Skeletal muscle tissue (tissue), 4 donors: ENCODE data around the gene PROK1. TPM values are rescaled to one million over a fixed set of nuclear protein-coding genes. Genes with fewer than 3 reads are reported as not detected.
"Not testable (repeated sequence)": the region's sequence is repeated elsewhere in the genome, so short reads cannot be mapped to it uniquely, and the experiment has no call there.

Experiments
- H3K27ac ChIP-seq: one replicate; pipeline ENCODE4 v1.7.0; 2013; ENCODE audit warnings: mild to moderate bottlenecking, low read depth, low read length, inconsistent platforms
- H3K27me3 ChIP-seq, 3 donors: one replicate each; pipeline ENCODE4 v1.7.0; 2013; ENCODE audit warnings: low read length in 3 of 3; ENCODE audit not compliant: control insufficient read depth in 3 of 3, insufficient read depth in 3 of 3
- H3K36me3 ChIP-seq, 3 donors: one replicate each; pipeline ENCODE4 v1.7.0; 2013; ENCODE audit warnings: low read length in 3 of 3; ENCODE audit not compliant: control insufficient read depth in 3 of 3, insufficient read depth in 3 of 3
- H3K4me1 ChIP-seq, 3 donors: one replicate each; pipeline ENCODE4 v1.7.0; 2013; ENCODE audit warnings: low read length in 3 of 3, mild to moderate bottlenecking in 3 of 3; ENCODE audit not compliant: control insufficient read depth in 3 of 3, insufficient read depth in 3 of 3
- H3K4me3 ChIP-seq, 3 donors: one replicate each; pipeline ENCODE4 v1.7.0; 2013; ENCODE audit warnings: low read length in 3 of 3
- H3K9ac ChIP-seq, 3 donors: one replicate each; pipeline ENCODE4 v1.7.0; 2013; ENCODE audit warnings: low read length in 3 of 3, mild to moderate bottlenecking in 3 of 3, moderate library complexity in 2 of 3, low read depth in 1 of 3
- H3K9me3 ChIP-seq, 3 donors: one replicate each; pipeline ENCODE4 v1.7.0; 2013; ENCODE audit warnings: low read length in 3 of 3; ENCODE audit not compliant: control insufficient read depth in 3 of 3
- total RNA-seq: library from RNA; depleted of rRNA; stranded (reverse); fragments of >200 nt; gene quantifications from one replicate; pipeline ENCODE4 v1.2.3, GENCODE V29; 2014
- donor health status: Osteomylitis.

Gene PROK1
- total RNA-seq, 1 donor from 2014 or later, result not detected

DNA sequence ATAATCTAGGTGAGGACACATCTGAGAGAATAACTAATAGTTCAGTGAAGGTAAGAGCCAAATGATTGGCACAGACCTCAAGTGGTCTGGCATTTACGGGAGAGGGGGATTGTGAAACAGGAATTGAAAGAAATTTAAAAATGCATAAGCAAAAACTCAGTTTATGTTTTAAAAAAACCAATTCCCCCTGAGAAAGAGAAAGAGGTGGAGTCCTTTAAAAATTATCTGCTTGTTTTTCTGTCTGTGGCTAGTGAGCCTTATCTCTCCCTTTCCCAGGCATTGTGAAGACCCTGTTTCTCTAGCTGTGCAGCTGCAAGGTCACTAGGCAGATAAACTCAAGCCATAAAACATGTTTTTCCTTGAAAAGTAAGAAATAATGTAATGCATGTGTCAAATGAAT is 37.9 kb upstream of the PROK1 start:
- H3K4me3 ChIP-seq, H3K9me3 ChIP-seq, H3K36me3 ChIP-seq, H3K27me3 ChIP-seq, H3K27ac ChIP-seq, H3K9ac ChIP-seq: not testable (repeated sequence)
- peaks cover 11 to 13% (median 12%) of the 10 kb centered on the region in 3 donors for H3K4me1 ChIP-seq

DNA sequence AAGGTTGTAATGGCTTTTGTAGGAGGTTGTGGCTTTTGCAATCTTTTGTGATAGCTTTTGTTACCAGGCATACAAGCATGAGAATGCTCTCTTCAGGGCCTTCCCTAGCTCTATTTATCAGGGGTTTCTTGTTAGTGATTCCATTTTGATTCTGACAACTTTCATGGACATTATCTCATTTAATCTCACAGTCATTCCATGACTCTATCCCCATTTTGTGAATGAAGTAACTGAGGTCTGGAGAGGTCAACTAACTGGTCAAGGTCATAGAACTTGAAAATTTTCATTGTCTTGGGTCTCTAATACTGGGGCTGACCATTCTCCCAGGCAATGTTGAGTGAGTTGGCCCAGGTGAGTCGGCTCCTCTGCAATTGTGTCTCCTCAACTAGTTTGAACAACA is 32.2 kb upstream of the PROK1 start:
- peaks cover 3 to 7% (median 4%) of the 10 kb centered on the region in 3 donors for H3K4me1 ChIP-seq
- H3K27me3 ChIP-seq, result no peaks in the 10 kb centered on the region
- no peak overlapping the region for H3K27ac ChIP-seq
- no peak overlapping the region for H3K4me3 ChIP-seq
- H3K36me3 ChIP-seq, result no peaks in the 10 kb centered on the region
- H3K9ac ChIP-seq, result no peak overlapping the region
- H3K9me3 ChIP-seq, result no peaks in the 10 kb centered on the region

DNA sequence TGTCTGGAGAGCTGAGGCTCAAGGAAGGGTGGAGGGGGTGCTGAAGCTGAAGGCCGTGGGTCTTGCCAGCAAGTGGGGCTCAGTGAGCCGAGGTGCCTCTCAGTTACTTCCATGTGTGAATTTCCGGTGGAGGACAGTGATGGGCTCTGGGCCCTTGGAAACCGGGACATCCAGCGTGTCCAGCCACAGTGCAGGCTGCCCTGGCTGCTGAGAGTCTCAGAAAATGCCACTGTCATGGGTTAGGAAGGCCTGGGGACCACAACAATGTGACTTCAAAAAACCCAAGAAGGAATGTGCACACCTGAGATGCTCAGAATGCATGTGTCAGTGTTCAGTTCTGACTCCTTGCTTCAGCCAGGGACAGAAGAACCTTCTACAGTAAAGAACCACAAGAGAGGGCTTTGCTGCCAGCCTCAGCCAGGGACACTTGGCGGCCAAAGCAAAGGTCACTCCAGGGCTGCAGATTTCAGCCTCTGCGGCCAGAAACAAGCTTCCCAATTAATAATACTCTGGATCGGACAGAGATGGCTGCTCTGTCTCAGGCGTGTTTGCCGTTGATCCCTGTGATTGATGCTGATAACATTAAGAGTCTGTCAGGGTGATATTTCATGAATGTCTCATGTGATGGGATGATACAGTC is 30.8 kb upstream of the PROK1 start:
- Histone ChIP-seq H3K9ac (peak overlapping the region in 1 of 3 donors; percentile 23), H3K36me3 (no peaks in the 10 kb centered on the region), H3K27ac (no peak overlapping the region)

DNA sequence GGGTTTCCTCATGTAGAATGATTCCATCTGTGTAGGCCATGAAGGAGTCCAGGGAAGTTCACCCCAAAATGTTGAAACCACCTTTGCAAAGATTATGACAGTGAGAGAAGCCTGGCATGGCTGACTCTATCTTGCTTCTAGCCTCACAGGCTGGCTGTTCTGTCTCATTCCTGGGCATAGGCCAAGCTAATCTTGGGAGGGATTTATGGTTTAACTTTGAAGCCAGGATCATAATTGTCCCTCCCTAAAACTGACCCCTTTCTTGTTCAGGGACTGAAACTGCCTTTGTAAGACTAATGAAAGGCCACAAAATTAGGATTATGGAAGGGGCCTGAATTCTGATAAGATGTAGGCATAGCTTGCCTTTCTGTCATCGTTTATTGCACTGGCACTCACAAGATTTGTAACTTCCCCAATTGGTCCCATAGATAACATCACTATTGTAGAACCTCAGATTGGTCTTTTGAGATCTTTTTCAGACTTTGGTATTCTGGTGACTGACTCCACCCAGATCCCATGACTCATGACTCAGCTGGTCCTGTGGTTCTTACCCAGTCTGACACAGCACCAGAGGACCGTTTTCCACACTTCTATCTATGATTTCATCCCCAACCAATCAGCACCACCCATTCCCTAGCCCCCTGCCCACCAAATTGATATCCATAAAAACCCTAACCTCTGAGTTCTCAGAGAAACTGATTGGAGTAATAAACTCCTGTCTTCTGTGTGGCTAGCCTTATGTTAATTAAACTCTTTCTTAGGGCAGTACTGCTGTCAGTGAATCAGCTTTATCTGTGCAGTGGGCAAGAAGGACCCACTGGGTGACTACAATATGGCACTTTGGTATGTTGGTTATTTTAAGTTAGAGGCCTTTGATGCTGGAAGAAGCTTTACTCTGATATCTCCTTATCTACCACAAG is 29.8 kb upstream of the PROK1 start:
- peaks cover 0 to 5% (median 0%) of the 10 kb centered on the region in 3 donors for H3K4me1 ChIP-seq
- H3K9ac ChIP-seq, result no peak overlapping the region
- H3K4me3 ChIP-seq, result no peak overlapping the region
- no peaks in the 10 kb centered on the region for H3K27me3 ChIP-seq
- no peaks in the 10 kb centered on the region for H3K9me3 ChIP-seq
- no peak overlapping the region for H3K27ac ChIP-seq
- H3K36me3 ChIP-seq, result no peaks in the 10 kb centered on the region

More for the DNA sequence above, 30.8 kb upstream of the PROK1 start:
- H3K27me3 ChIP-seq, result no peaks in the 10 kb centered on the region
- H3K9me3 ChIP-seq, result no peaks in the 10 kb centered on the region
- H3K4me3 ChIP-seq, result no peak overlapping the region
- H3K4me1 ChIP-seq, result no peaks in the 10 kb centered on the region

DNA sequence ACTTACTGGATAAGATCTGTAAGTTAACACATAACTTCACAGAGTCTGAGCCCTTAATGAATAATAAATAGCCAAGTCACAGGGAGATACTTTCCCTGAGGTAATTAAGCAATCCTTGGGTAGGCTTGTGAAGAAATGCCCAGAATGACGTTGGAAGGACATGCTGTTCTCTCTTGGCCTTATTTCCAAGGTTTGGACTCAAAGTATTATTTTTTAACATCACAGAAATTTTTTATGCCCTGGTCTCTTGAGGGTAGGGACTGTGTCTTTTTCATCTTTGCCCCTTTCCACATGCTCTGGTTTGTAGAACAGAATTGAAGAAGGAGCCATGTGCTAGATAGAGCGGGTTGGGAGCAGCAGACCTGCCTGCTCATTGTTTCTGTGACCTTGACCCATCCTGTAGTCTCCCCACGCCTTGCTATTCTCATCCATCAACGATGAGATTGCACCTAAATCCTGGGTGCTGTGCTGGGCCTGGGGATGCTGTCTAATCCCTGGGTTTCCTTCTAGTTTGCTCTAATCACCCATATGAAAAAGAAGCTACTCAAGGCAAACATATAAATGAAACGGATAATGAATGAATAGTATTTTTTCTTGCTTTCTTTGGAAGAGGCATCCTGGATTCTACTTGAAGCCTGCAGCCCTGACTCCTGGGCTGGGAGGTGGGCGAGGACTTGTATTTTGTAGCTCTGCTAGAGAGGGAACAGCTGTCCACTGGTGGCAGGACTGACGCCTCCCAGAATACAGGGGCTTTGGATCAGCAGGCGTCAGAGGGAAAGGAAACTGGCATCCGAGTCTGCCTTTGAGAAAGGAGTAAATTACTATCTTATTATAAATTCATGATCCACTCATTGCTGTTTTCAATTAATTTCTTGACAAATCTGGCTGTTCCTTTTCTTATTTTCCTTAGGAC is 26.0 kb upstream of the PROK1 start:
- no peak overlapping the region for H3K4me3 ChIP-seq
- H3K4me1 ChIP-seq, result peaks cover 0 to 5% (median 0%) of the 10 kb centered on the region in 3 donors
- H3K9me3 ChIP-seq, result no peaks in the 10 kb centered on the region
- H3K27ac ChIP-seq, result no peak overlapping the region
- H3K9ac ChIP-seq, result no peak overlapping the region
- no peaks in the 10 kb centered on the region for H3K36me3 ChIP-seq
- H3K27me3 ChIP-seq, result no peaks in the 10 kb centered on the region

DNA sequence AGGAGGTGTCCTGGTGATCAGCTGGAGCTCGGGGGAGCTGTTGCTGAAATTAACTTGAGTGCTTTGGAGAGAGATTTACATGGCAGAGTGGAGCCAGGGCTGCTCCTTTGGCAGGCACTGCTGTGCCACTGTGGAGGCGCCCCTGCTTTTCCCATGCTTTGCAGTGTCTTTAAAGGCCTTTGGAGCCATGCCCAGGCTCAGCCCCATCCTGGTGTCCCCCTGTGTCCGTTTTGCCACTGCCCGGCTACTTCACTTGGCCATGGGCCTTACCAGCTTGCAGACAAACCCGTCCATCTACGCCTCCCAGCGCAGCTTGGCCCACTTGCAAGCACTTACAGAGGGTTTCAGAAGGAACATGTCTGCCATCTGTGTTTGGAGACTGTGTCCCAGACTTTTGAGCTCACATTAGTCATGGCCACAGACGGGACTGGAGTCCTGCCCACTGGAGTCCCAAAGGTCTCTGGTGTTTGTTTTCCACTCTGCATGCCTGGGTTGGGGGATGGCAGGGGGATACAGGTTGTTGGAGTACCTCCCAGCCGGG is 25.3 kb upstream of the PROK1 start:
- H3K27ac ChIP-seq, result no peak overlapping the region
- no peak overlapping the region for H3K9ac ChIP-seq
- H3K4me3 ChIP-seq, result no peak overlapping the region
- H3K27me3 ChIP-seq, result peaks cover 0 to under 1% (median 0%) of the 10 kb centered on the region in 3 donors
- no peaks in the 10 kb centered on the region for H3K9me3 ChIP-seq
- peaks cover 0 to 5% (median 0%) of the 10 kb centered on the region in 3 donors for H3K4me1 ChIP-seq
- no peaks in the 10 kb centered on the region for H3K36me3 ChIP-seq

DNA sequence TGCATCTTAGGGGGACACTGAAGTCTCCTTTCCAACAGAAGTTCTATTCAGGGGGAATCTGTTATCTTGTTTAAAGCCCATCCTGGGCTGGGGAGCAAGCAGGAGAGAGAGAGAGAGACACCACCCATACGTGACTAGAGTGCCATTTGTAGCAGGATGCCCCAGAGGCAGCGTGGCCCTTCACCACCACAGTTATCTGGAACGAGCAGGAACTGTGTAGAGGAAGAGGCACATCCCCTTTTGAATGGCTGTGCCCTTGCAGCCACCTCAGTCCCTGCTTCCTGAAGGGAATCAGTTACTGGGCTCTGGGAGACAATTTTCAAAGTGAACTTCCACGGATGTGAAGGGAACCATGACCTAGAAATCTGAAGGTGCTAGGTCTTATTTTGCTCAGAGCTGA is 24.1 kb upstream of the PROK1 start:
- Histone ChIP-seq H3K9me3 (no peaks in the 10 kb centered on the region), H3K27ac (no peak overlapping the region), H3K36me3 (no peaks in the 10 kb centered on the region)

DNA sequence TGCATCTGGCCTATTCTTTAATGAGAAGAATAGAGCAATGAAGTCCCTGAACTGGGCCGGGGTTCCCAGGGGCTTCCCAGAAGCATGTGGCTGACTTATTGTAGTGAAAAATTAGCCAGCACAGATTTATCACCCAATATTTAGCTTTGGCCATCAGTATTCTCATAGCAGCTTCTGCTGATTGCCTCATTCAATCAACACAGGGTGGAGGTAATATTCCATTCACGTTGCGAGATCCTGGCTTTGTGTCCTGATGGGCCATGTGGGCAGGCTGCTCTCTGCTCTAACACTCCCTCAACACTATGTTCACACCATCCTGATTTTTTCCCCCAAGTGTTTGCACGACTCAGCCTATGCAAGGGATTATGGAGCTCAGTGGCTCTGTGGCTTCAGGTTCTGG is 22.0 kb upstream of the PROK1 start:
- H3K4me3 ChIP-seq, result no peak overlapping the region
- H3K27ac ChIP-seq, result no peak overlapping the region
- H3K4me1 ChIP-seq, result peaks cover 0 to 5% (median 0%) of the 10 kb centered on the region in 3 donors
- no peaks in the 10 kb centered on the region for H3K36me3 ChIP-seq
- H3K27me3 ChIP-seq, result peaks cover 0 to 3% (median 0%) of the 10 kb centered on the region in 3 donors
- H3K9ac ChIP-seq, result no peak overlapping the region
- no peaks in the 10 kb centered on the region for H3K9me3 ChIP-seq

More for the DNA sequence above, 24.1 kb upstream of the PROK1 start:
- peaks cover 0 to 3% (median 0%) of the 10 kb centered on the region in 3 donors for H3K27me3 ChIP-seq
- no peak overlapping the region for H3K9ac ChIP-seq
- peaks cover 0 to 5% (median 0%) of the 10 kb centered on the region in 3 donors for H3K4me1 ChIP-seq
- H3K4me3 ChIP-seq, result no peak overlapping the region

DNA sequence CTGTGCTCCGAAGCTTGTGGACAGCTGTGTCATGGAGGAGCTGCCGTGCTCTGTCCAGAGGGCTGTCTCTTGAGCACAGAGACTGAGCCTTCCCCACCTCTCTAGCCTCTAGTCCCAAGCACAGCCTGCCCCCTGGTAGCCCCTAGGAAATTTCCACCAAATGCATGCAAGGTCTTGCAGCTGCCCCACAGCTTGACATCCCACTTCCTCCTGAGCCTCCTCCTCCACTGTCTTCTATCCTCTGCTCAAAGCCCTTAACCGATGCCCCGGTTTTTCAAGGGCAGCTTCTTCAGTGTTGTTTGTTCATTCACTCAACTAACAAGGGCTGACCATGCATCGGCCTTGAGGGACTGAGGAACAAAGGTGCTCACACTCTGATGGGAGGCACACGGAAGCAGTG is 20.6 kb upstream of the PROK1 start:
- H3K27ac ChIP-seq, result no peak overlapping the region
- no peaks in the 10 kb centered on the region for H3K9me3 ChIP-seq
- no peak overlapping the region for H3K4me3 ChIP-seq
- peaks cover 0 to 5% (median 0%) of the 10 kb centered on the region in 3 donors for H3K4me1 ChIP-seq
- no peak overlapping the region for H3K9ac ChIP-seq
- H3K36me3 ChIP-seq, result no peaks in the 10 kb centered on the region
- H3K27me3 ChIP-seq, result peaks cover 0 to 3% (median 0%) of the 10 kb centered on the region in 3 donors
